ENCODE results near the gene SLC9A3.

The SLC9A3 gene

GRCh38 chr5:443239-444151, 80.8 kb downstream of the SLC9A3 start:
- DNase-seq (ENCODE audit: low read depth in 2 of 2): no peak

DNA sequence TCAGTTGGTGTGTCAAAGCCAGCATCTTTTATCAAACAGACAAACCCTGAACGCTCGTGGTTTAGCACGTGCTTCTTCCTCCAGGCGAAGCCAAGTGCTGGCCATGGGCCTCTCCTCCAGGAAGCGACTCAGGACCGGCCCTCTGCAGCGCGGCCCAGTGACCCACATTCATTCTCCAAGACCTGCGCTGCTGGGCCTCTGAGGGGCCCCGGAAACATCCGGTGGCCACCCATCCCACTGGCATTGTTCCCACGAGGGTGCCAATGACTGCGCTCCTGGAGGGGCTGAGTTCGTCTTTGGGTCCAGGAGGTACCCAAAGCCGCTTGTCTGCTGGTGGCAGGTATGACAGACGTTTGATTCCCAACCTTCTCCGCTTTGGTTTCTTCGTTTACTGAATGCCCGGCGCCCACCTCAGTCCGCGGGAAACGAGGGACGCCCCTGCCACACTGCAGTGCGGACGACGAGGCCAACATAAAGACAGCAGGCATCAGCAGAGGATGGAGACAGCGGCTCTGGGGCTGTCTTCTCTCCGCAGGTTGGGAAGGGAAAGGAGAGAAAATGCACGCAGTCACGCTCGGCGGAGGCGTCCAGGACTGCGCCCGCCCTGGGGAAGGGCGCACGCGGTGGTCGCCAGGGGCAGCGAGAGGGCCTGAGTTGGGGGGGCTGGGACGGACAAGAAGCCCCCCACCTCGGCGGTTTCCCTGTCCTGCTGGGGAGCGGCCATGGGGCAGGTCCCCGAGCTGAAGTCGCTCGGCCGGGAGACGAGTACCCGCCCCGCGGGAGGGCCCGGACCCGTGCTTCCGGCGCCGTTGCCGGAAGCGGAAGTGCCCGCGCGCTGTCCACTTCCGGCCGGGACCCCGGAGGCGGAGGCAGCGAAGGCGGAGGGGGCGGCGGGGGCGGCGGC, 81.7 kb downstream of the SLC9A3 start, which contains the start of gene EXOC3:
Gene EXOC3 (plus strand): TSS at position 842 of the 904 bp plus-strand sequence. CDS start 3,030 bp downstream, outside the sequence.
- DNase-seq (ENCODE audit: low read depth in 2 of 2): peak; percentile 53 to 57

DNA sequence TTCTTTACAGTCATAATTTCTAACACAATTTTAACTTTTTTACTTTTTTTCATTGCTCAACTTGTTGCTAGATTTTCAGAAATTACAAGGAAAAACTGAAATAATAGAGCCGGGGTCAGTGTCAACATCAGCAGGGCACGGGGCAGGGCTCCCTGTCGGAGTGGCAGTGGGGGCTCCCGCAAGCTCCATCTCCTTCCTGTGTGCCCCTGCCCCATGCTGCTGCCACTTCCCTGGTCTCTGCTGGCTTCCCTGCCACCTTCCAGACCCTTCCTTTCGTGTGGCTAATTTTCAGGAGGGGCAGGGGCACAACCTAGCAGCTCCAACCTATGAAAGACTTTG, 82.3 kb downstream of the SLC9A3 start:
- DNase-seq (ENCODE audit: low read depth in 2 of 2): no peak

DNA sequence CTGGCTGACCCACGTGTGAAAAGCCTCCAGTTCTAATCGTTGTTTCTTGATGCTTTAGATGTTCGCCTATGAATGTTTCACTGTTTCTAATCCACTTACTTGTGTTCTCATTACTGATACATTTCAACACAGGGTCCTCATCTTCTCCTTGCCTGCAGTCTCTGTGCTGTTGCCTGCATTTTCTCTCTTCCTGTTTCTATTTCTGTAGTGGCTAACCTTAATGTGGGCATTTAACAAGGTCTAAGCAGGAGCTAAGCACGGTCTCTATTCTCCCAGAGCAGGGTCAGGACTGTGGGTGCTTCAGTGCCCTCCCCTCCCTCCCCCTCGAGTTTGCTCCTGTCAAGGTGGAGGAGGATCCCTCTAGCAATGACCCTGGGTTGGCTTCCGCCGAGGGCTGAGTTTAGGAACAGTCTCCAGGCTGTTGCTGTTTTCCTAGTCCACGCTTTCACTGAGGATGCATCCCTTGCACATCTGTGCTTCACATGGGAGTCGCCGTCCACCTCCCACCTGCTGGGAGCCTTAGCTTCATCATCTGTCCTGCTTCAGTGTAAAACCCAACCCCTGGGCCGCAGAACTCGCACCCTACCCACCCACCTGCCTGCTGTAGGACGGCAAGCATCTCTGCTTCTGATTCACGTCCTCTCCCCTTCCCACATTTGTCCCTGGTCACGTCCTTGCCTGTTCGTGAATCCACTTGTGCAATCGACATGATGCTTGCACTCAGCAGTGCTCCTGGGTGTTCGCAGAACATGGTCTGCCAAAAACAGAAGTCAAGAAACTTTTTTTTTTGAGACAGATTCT, 83.6 kb downstream of the SLC9A3 start:
- no peak for DNase-seq (ENCODE audit: low read depth in 2 of 2)

DNA sequence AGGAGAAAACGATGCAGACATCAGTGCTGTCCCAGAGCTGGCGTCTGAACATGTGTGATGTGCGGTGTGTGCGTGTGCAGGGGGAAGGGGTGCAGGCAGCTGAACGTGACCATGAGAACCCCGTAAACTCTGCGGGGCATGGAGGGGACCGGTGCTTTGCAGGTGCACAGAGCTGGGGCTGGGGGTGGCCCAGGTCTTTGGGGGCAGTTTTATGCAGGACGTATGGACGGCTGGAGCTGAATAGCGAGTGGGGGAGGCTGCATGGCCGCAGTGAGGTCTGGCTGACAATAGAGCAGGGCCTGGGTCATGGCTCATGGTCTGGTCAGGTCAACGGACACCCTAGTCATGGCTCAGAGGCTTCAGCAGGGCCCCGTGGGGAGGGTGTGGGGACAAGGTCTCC, 84.6 kb downstream of the SLC9A3 start:
- DNase-seq (ENCODE audit: low read depth in 2 of 2): no peak

GRCh38 chr5:439181-439580, 85.1 kb downstream of the SLC9A3 start:
- no peak for DNase-seq (ENCODE audit: low read depth in 2 of 2)

DNA sequence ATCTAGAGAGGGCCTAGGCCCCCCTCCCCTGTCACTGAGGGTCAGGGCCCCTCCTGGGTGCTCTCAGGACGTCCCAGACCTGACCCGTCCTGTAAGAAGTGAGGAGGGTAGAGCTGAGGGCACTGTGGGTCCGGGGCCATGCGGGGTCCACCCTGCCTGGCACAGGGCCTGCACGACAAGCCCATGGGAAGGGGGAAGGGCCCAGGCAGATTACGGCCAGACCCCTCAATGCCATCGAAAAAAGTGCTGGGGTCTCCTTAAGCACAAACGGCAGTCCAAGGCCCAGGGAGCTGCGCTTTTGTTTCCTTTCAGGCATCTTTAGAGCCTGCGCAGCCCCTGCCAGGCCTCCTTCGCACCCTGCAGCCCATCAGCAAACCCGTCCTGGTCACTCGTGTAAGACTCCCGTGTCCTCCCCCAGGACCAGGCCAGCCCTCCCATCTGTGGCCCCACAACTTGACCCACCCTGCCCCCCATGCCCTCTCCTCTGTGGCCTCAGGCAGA, 85.7 kb downstream of the SLC9A3 start:
- no peak for DNase-seq (ENCODE audit: low read depth in 2 of 2)

DNA sequence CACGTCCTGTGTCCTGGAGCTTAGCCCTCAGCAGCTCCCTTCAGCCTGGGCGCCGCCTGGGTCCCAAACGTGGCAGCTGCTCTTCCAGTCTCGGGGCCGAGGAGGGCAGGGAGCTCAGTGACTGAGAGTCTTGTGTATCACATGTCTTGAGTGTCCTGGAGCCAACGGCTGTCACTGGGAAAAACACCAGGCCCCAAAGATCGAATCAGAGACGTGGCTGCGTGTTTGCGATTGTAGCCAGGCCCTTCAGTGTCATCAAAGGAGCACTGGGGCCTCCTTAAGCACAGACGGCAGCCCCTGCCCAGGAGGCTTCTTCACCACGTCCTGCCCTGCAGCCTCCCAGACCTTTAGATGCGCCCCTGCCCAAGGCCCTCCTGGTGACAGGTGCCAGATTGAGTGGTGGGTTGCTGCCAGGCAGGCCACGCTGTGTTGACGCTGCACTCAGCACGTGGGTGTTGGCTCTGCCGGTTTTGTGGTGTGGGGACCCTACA, 86.9 kb downstream of the SLC9A3 start:
- DNase-seq (ENCODE audit: low read depth in 2 of 2): no peak

DNA sequence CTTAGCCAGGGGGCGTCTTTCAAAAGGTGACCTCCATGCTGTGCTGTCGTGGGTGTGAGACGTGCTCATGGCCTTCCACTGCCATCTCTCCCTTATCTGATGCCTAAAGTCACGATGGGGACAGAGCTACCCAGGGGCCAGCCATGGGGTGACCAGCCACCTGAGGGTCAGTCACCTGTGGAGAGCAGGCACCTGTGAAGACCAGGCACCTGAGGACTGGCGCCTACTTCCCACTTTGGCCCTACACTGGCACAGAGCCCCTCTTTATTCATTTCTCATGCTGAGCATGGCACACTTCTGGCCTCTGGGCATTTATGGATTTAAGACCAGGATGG, 87.6 kb downstream of the SLC9A3 start:
- no peak for DNase-seq (ENCODE audit: low read depth in 2 of 2)

GRCh38 chr5:435961-436640, 88.1 kb downstream of the SLC9A3 start:
- DNase-seq (ENCODE audit: low read depth in 2 of 2): no peak

GRCh38 chr5:435156-435790, 89.0 kb downstream of the SLC9A3 start:
- no peak for DNase-seq (ENCODE audit: low read depth in 2 of 2)

DNA sequence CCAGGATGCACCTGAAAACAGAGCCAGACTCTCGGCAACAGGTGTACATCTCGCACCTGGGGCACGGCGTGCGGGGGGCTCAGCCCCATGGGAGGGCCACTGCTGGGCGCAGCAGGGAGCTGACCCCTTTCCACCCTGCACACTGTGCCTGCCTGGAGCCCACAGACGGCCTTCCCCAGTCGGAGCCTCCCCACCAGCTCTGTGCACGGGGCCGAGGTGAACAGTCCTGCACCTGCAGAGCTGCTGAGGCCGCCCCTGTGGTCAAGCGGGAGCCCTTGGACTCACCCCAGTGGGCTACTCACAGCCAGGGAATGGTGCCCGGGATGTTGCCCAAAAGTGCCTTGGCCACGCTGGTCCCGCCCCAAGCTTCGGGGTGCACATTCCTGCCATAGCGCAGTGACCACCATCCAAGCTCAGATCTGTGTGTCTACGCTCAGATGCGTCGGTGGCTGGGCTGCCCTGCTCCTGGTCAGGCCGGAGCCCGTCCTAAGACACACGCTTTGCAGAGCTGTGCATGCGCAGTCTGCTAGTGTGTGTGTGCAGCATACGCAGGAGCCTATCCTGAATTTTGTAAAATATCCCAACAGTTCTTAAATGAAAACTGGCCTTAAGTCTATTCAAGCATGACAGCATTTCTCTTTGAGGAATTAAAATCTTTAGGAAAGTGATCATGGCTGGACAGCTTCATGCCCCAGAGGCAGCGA, 89.7 kb downstream of the SLC9A3 start:
- DNase-seq (ENCODE audit: low read depth in 2 of 2): no peak

GRCh38 chr5:433836-434235, 90.4 kb downstream of the SLC9A3 start:
- DNase-seq (ENCODE audit: low read depth in 2 of 2): no peak

- DNase-seq (ENCODE audit: low read depth in 2 of 2): no peak
Observed at GRCh38 chr5:432928-433791, 91.1 kb downstream of the SLC9A3 start.

GRCh38 chr5:432201-432927, 91.9 kb downstream of the SLC9A3 start:
- DNase-seq (ENCODE audit: low read depth in 2 of 2): no peak

DNA sequence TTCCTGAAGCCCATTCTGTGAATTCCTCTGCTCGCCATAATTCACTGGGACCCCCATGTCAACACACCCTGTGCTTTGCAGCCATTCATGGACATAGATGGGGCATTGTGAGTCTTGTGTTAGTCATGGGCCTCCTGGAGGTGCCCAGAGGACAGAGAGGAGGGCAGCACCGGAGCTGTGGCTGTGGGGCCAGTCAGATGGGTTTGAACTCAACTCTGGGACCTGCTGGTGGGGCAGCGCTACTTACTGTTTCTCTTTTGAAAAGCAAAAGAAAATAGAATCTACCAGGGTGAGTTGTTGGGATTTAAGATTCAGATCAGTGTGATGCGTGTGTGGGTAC, 92.6 kb downstream of the SLC9A3 start:
- no peak for DNase-seq (ENCODE audit: low read depth in 2 of 2)

DNA sequence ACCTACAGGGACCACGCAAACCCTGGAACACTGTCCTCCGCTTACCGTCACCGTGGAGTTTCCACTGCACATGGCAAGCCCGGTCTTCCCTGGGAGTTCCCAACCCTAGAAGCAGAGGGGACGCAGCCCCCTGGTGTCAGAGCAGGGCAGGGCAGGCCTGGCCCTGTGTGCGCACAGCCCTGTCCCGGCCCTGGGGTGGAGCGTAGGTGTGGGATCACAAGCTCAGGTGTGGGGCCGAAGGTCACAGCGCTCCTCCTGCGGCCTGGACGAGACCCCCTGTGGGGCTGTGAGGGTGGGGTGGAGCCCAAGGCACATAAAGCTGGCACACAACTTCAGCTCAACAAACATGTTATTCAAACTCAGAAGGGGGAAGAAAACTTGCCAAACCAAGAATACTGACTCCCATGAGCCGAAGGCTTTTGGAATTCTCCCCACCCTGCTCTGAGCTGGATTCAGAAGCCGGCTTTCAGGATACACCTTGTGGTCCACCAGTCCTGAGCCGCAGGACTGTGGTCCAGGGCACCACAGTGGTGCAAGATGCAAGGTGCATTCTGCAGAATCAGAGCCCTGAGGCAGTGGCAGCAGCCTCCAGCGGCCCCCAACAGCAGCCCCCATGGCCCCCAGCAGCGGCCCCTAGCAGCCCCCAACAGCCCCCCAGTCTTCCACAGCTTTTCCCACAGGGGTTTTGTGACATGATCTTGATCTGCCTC, 93.1 kb downstream of the SLC9A3 start:
- no peak for DNase-seq (ENCODE audit: low read depth in 2 of 2)
